Measurements from ENCODE around the gene TFIP11. TPM values are rescaled to one million over a fixed set of nuclear protein-coding genes. Genes with fewer than 3 reads are reported as not detected.
A peak's percentile ranks its signal among the peaks of the same experiment; 100 is the strongest.

Gene TFIP11
- total RNA-seq, 2 donors from 2014 or later = 21.9 to 33.2 TPM

DNA sequence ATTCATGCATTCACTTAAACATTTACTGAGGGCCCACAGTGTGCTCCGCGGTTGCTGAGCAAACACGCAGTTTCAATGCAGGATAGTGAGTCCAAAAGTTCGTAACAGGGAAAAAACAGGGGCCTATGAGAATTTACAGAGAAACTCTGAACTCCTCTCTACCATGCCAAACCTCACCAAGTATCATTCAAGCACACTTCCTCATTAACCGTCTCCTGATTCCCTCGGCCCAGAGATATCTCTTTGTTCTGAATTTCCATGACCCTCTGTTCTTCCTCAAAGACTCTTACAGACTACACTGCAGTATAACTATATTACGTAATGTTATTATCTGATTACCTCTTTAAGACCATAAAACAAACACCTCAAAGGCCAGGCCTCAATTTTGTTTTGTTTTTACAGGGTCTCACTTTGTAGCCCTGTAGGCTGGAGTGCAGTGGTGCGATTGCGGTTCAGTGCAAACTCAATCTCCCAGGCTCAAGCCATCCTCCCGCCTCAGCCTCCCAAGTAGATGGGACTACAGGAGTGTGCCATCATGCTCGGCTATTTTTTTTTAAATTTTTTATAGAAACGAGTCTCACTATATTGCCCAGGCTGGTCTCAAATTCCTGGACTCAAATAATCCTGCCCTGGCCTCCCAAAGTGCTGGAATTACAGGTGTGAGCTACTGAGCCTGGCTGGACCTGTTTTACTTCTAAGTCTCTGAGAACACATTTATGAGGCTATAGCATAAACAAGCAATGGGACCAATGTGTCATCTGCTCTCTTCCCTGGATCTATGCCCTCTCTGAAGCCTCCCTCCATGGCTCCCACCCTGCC, 32.3 kb downstream of the TFIP11 start:
- peak; percentile 64 for TF ChIP-seq POLR2AphosphoS5 (IDR thresholded peaks at IDR 0.05)
- TF ChIP-seq, protein P1, sequence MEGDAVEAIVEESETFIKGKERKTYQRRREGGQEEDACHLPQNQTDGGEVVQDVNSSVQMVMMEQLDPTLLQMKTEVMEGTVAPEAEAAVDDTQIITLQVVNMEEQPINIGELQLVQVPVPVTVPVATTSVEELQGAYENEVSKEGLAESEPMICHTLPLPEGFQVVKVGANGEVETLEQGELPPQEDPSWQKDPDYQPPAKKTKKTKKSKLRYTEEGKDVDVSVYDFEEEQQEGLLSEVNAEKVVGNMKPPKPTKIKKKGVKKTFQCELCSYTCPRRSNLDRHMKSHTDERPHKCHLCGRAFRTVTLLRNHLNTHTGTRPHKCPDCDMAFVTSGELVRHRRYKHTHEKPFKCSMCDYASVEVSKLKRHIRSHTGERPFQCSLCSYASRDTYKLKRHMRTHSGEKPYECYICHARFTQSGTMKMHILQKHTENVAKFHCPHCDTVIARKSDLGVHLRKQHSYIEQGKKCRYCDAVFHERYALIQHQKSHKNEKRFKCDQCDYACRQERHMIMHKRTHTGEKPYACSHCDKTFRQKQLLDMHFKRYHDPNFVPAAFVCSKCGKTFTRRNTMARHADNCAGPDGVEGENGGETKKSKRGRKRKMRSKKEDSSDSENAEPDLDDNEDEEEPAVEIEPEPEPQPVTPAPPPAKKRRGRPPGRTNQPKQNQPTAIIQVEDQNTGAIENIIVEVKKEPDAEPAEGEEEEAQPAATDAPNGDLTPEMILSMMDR (IDR thresholded peaks at IDR 0.05) = no peak
- intact Hi-C loops (cut with DNase I) = loop anchor here (5.0 kb wide), 1 partner anchor 107 kb away; no protein-coding TSS in a partner anchor
- Histone ChIP-seq H3K27me3 (replicated peaks; ENCODE audit: insufficient read depth) (no peaks in the 10 kb centered on the region), H3K9me3 (no peaks in the 10 kb centered on the region), H3K27ac (peak overlapping the region; percentile 71 to 98), H3K4me3 (peak overlapping the region in 1 of 2 donors; percentile 18), H3K4me1 (replicated peaks) (peaks cover 43% of the 10 kb centered on the region), H3K36me3 (no peaks in the 10 kb centered on the region)
- DNase-seq (ENCODE audit: low spot score) = peak; percentile 63
- WGBS = 42% methylated on average over 12 of the region's 12 CpGs

DNA sequence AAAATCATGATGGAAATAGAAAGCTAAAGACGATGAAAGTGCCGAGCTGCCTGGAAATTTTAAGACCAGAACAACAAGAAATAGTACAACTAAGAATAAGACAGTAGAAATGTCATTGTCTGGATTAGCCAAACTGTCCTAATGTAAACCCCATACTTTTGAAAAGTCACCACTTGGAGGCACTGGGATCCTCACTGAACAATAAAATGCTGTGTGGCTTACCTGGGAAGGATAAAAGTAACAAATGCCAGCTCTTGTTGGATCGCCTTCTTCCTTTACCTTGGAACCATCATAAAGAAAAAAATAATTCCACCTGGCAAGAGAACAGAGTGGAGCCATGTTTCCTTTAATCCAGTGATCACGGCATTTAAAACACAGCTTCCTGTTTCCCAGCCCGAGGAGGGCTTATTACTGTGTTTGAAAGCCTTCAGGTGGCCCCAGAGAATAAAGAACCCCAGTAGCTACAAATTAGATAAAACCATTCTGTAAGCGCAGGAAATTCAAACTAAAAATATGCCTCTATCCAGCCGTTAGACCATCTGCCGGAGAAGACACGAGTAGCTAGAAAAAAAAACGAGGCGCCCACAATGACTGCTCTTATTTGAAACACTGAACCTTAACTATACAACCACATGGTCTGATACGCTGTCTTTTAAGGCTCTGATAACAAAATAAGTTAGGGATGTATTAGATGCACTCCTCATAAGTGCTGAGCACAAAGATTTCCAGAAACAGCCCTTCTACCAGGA, 33.1 kb downstream of the TFIP11 start:
- H3K27ac ChIP-seq = peak overlapping the region; percentile 71 to 98
- peaks cover 39% of the 10 kb centered on the region for H3K4me1 ChIP-seq (replicated peaks)
- H3K36me3 ChIP-seq = no peaks in the 10 kb centered on the region
- no peak for TF ChIP-seq POLR2A (IDR thresholded peaks at IDR 0.05)
- TF ChIP-seq, protein P1 (IDR thresholded peaks at IDR 0.05) = peak in 2 of 4 experiments; percentile 7 to 36
- peak; percentile 53 for TF ChIP-seq POLR2AphosphoS5 (IDR thresholded peaks at IDR 0.05)
- WGBS = 31% methylated on average over 12 of the region's 12 CpGs
- intact Hi-C loops (cut with DNase I) = no loop called here
- peak; percentile 29 for DNase-seq (ENCODE audit: low spot score)
- peak overlapping the region in 1 of 2 donors; percentile 18 for H3K4me3 ChIP-seq
- no peaks in the 10 kb centered on the region for H3K27me3 ChIP-seq (replicated peaks; ENCODE audit: insufficient read depth)
- no peaks in the 10 kb centered on the region for H3K9me3 ChIP-seq

DNA sequence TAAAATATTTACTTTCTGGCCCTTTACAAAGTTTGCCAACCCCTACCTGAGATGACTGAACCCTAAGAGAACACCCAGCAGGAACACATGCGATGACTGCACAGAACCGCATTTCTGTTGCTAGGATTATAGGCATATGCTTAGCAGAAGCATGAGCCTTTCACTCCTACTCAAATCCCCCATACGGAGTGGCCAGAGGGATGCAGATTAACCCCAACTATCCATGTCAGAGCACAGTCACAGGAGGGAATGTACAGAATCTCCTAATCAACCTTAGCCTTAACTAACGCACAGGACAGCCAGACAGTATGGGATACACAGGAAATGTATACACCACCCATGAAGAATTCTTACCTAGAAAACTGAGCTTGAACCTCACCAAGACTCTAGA, 34.9 kb downstream of the TFIP11 start:
- H3K36me3 ChIP-seq = no peaks in the 10 kb centered on the region
- no peaks in the 10 kb centered on the region for H3K27me3 ChIP-seq (replicated peaks; ENCODE audit: insufficient read depth)
- peaks cover 31% of the 10 kb centered on the region for H3K4me1 ChIP-seq (replicated peaks)
- 65% methylated on average over 4 of the region's 4 CpGs for WGBS
- no peak for TF ChIP-seq POLR2A (IDR thresholded peaks at IDR 0.05)
- TF ChIP-seq, protein P1 (IDR thresholded peaks at IDR 0.05) = no peak
- TF ChIP-seq POLR2AphosphoS5 (IDR thresholded peaks at IDR 0.05) = no peak
- no peaks in the 10 kb centered on the region for H3K9me3 ChIP-seq
- no peak overlapping the region for H3K4me3 ChIP-seq
- no peak overlapping the region for H3K27ac ChIP-seq
- intact Hi-C loops (cut with DNase I) = no loop called here
- no peak for DNase-seq (ENCODE audit: low spot score)

DNA sequence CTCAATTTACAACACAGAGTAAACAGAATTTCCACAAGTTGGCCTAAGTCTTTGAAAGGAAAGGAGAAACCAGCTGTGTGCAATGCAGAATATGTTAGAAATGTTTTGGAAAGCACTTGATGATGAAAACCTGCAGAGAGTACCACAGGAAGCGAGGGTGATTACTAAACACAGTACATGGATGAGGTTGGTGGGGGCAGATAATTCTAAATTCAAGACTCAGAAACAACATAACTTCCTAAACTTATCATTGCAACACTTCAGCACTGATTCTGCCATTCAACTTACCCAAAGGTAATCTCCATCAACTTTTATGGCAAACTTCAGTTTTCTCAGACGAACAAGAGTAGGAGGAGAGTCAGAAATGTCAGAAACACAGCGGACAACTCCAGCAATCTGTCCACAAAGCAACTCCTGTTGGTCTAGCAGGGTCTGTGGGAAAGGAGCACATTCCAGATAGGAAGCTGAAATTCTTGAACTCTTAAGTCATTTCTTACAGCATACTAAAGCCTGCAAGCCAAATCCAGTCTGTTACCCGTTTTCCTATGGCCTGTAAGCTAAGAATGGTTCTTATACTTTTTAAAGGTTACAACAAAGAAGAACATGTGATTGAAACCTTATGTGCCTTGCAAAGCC, 35.5 kb downstream of the TFIP11 start:
- Histone ChIP-seq H3K4me3 (no peak overlapping the region), H3K9me3 (no peaks in the 10 kb centered on the region), H3K27me3 (replicated peaks; ENCODE audit: insufficient read depth) (no peaks in the 10 kb centered on the region), H3K36me3 (peaks cover 1 to 2% of the 10 kb centered on the region in 2 donors), H3K27ac (no peak overlapping the region), H3K4me1 (replicated peaks) (peaks cover 26% of the 10 kb centered on the region)
- WGBS = 86% methylated on average over 4 of the region's 4 CpGs
- no peak for DNase-seq (ENCODE audit: low spot score)
- TF ChIP-seq POLR2AphosphoS5 (IDR thresholded peaks at IDR 0.05) (no peak), POLR2A (IDR thresholded peaks at IDR 0.05) (no peak)
- TF ChIP-seq, protein P1 (IDR thresholded peaks at IDR 0.05) = no peak
- intact Hi-C loops (cut with DNase I) = no loop called here

Measured in prostate gland (tissue), 2 donors.